GM19351 (cell line): ENCODE results near the gene FAM187B.

Experiments used
- ATAC-seq: cut with Tn5 transposase; IDR thresholded peaks from one replicate; pipeline ENCODE4 v1.9.1; 2021; ENCODE audit warnings: mild to moderate bottlenecking, moderate library complexity; ENCODE audit not compliant: unreplicated experiment

FAM187B gene

DNA sequence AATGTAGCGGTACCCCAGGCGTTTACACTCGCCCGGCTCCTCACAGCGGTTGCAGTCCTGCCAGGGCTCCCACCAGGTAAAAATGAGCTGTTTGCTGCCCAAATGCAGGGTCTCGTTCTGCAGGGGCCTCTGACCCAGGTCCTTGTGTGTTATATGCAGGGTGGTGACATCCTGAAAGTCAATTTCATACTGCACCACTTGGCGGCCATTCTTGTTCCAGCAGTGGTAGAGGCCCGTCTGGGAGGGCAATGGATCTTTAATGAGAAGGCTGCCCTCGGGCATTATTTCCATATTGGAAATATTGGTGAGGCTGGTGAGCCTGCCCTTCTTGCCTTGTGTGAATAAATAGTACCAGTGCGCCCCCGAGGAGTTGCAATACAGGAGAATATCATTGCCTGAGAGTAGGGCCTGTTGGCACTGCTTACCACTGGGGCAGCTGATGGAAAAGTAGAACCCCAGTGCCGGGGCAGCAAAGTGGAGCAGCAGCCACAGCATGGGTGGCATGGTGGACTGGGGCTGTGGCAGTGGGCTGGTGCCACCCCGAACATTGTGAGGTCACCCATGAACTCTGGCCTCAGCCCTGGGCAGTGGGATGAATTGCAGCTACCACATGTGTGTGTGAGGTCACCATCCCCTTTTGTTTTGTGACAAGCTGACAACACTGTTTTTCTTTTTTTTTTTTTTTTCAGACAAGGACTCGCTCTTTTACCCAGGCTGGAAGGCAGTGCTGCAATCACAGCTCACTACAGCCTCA lies at the start of gene FAM187B:
Gene FAM187B (minus strand): TSS at position 563 of the 754 bp plus-strand sequence. CDS start 59 bp downstream, at position 504.
- ATAC-seq: no peak

- ATAC-seq: no peak
Observed at GRCh38 chr19:35276706-35277281, 48.3 kb upstream of the FAM187B start.

DNA sequence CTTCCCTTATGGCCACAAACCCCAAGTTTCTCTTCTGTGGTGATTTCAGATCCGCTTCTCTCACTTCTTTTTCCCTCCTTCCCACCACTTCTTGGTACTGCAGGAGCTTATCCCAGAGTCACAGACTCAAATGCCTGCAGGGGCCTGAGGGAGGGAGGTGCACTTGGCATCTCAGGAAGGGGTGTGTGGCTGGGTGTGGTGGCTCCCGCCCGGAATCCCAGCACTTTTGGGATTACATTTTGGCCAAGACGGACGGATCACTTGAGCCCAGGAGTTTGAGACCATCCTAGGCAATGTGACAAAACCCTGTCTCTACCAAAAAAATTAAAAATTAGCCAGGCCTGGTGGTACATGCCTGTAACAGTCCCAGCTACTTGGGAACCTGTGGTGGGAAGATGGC lies 45.8 kb upstream of the FAM187B start:
- ATAC-seq: no peak

- no peak for ATAC-seq
Observed at GRCh38 chr19:35273686-35274259, 45.2 kb upstream of the FAM187B start.

GRCh38 chr19:35272954-35273649 lies 44.6 kb upstream of the FAM187B start:
- ATAC-seq: no peak

- ATAC-seq: no peak
Observed at GRCh38 chr19:35272122-35272719, 43.7 kb upstream of the FAM187B start.

- ATAC-seq: no peak
Observed at GRCh38 chr19:35271546-35271945, 43.0 kb upstream of the FAM187B start.

- ATAC-seq: no peak
Observed at GRCh38 chr19:35270381-35270811, 41.9 kb upstream of the FAM187B start.

DNA sequence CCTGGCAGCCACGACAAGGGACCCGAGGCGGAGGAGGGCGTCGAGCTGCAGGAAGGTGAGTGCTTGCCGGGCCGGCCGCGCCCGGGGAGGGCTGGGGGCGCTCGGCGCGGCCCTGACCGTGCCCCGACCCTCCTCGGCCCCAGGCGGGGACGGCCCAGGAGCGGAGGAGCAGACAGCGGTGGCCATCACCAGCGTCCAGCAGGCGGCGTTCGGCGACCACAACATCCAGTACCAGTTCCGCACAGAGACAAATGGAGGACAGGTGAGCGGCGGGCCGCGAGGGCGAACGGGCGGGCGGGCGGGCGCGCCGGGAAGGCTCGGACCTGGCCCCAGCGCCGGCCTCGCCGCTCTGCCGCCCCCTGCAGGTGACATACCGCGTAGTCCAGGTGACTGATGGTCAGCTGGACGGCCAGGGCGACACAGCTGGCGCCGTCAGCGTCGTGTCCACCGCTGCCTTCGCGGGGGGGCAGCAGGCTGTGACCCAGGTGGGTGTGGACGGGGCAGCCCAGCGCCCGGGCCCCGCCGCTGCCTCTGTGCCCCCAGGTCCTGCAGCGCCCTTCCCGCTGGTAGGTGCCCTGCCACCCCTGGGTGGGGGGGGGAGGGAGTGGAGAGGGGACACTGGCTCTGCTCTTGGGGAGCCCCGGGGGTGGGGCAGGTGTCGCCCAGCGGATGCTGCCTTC lies 41.0 kb upstream of the FAM187B start:
- ATAC-seq: peak; percentile 49

- no peak for ATAC-seq
Observed at GRCh38 chr19:35268536-35269437, 40.2 kb upstream of the FAM187B start, which contains the start of gene USF2. TSS of gene USF2 (plus strand) at chr19:35268962. CDS start at chr19:35269102, 140 bp downstream.

DNA sequence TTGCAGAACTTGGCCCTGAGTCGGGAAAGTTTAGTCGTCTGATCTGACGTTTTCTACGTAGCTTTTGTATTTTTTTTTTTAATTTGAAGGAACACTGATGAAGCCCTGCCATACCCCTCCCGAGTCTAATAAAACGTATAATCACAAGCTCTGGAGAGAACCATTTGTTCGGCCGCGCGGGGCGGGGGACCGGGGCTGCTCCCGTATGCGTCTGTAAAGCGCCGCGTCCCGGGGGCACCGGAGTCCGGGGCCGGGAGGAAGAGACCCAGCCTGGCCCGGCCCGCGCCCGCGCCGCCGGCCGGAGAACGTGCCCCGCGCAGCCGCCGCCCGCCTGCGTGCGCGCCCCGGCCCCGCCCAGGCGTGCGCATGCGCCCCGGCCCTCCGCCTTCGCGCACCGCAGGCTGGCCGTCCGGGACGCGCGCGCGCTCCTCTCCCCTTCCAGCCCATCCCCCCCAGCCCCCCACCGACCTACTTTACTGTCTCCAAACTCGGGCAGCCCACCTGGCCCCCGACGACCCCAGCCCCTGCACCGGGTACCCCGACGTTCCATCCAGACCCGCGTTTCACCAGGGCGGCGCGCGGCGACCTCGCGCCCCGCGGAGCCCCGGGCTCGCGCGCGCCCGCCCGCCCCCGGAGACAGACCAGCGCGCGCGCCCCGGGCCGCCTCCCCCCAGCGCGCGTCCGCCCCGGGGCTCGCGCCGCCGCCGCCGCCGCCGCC lies 39.4 kb upstream of the FAM187B start:
- peak; percentile 45 for ATAC-seq

DNA sequence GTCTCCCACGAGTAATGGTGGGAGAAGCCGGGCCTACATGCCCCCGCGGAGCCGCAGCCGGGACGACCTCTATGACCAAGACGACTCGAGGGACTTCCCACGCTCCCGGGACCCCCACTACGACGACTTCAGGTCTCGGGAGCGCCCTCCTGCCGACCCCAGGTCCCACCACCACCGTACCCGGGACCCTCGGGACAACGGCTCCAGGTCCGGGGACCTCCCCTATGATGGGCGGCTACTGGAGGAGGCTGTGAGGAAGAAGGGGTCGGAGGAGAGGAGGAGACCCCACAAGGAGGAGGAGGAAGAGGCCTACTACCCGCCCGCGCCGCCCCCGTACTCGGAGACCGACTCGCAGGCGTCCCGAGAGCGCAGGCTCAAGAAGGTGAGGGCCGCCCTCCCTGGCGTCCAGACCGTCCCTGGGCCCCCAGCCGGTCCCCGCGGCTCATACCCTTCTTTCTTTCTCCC lies 38.8 kb upstream of the FAM187B start:
- ATAC-seq: no peak

DNA sequence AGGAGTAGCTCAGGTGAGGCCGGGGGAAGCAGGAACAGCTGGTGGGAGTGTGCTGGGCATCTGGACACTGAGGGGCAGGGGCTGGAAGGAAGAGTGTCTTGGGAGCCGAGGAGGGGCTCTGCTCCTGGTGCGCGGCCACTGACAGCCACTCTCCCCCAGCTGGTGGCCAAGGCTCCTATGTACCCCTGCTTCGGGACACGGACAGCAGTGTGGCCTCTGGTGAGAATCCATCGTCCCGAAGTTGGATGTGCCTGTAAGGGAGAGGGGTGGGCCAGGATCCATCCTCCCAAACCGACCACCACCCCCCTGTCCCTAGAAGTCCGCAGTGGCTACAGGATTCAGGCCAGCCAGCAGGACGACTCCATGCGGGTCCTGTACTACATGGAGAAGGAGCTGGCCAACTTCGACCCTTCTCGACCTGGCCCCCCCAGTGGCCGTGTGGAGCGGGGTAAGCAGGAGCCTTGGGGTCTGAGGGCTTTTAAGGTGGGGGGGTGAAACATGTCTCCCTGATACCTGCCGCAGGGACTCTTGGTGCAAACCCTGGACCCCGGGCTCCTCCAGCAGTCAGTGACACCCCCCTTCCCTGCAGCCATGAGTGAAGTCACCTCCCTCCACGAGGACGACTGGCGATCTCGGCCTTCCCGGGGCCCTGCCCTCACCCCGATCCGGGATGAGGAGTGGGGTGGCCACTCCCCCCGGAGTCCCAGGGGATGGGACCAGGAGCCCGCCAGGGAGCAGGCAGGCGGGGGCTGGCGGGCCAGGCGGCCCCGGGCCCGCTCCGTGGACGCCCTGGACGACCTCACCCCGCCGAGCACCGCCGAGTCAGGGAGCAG lies 38.2 kb upstream of the FAM187B start:
- no peak for ATAC-seq

GRCh38 chr19:35265900-35266519 lies 37.5 kb upstream of the FAM187B start:
- ATAC-seq: no peak

DNA sequence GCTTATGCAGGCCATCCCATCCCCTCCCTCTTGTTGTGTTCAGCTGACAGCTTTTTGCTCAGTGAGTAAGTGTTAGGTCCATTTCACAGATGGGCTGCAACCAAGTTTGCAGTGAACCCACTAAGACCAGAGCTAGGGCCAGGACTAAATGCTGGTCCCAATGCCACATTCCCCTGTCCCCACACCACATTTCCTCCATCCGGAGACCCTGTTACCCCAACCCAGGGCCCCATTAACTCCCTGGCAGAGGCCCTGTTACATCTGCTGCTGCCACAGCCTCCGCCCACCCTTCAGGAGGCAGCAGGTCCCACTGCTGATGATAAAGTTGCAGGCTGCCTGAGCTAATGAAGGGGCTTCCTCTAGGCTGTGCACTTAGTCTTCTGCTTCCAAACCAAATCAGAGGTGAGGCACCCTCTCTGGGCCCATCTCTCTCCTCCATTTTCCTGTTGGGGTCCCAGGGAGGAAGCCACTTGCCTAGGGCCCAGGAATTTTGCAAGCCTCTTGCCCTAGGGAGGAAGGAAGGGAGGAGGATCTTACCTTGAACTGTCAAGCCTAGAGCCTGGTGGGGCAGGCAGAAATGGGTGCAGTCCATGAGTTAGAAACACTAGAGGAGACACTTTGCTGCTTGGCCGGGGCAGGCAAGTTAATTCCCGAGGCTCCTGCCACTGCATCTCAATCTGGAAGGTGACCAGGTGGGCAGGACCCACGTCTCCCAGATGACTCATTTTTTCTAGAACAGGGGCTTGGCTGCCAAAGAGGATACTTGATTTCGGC lies 36.8 kb upstream of the FAM187B start:
- no peak for ATAC-seq

DNA sequence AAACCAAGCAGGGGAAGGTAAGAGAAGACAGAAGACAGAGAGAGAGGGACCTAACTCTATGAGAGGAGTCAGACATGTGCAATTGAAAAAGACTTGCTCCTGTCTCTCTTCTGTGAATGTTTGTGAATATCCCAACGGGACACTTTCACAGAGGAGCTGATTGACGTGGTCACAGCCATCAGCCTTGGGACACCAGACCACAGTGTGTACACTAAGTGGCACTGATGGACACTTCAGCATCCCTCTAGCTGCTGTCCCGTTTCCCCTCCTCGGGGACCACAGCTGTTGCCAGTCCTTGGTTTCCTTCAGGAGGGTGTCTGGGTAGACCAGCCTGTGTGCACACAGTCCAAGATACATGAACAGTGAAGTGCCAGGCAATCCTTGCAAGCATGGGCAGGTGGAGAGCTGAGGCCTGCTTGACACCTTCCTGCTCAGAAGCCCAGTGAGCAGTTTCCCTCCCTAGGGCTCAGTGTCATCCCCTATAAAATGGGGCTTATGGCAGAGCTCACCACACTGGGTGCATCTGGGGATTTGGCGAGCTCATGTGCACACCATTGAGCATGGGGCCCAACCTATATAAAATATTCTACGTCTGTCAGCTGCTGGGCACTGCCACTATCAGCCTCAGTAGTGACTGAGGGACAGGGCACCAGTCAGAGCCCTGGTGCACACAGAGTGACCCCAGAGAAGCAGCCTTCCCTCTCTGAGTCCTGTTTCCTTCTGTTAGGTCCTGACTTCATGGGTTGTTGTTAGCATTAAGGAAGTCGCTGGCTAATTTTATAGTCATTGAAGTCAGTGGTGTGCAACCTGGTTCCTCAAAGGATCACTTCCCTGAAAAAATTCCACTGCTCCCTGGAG lies 36.0 kb upstream of the FAM187B start:
- ATAC-seq: no peak
